Measurements from ENCODE around the gene EDARADD.

DNA sequence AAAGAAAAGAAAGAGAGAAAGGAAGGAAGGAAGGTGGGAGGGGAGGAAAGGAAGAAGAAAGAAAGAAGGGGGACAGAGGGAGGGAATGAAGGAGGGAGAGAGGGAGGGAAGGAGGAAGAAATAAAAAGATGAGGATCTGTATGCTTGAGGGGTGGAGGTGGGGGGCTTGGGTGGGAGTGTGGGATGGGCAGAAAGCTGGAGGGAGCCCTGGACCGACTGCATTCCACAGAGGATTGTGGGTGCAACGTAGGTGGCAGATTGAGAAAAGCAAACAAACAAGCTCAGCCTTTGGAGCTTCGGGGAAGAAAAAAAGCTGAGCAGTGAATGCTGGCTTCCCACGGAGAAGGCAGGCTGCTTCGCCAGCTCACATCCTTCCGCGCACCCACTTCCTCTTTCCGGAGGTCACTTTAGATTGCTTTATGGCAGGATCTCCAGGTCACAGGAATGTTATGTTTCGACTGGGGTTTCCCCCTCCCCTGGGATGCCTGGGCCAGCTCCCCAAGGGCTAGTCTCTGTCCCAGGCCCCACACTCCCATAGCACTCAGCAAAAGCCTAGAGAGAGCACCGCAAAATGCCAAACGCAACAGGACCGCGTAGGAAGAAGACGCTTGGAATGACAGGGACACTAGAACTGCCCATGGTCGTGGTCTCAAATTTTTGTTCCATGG, 109.0 kb downstream of the EDARADD start:
- TF ChIP-seq, protein P1, sequence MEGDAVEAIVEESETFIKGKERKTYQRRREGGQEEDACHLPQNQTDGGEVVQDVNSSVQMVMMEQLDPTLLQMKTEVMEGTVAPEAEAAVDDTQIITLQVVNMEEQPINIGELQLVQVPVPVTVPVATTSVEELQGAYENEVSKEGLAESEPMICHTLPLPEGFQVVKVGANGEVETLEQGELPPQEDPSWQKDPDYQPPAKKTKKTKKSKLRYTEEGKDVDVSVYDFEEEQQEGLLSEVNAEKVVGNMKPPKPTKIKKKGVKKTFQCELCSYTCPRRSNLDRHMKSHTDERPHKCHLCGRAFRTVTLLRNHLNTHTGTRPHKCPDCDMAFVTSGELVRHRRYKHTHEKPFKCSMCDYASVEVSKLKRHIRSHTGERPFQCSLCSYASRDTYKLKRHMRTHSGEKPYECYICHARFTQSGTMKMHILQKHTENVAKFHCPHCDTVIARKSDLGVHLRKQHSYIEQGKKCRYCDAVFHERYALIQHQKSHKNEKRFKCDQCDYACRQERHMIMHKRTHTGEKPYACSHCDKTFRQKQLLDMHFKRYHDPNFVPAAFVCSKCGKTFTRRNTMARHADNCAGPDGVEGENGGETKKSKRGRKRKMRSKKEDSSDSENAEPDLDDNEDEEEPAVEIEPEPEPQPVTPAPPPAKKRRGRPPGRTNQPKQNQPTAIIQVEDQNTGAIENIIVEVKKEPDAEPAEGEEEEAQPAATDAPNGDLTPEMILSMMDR (IDR thresholded peaks at IDR 0.05) = no peak
- TF ChIP-seq POLR2A (IDR thresholded peaks at IDR 0.05) = no peak
